Activated CD8-positive, alpha-beta memory T cell treated with anti-CD3 and anti-CD28 coated beads, Interleukin-2, amount 50 U/mL, for 24 hours (primary cell): ENCODE results near the gene E2F4.
A peak's percentile ranks its signal among the peaks of the same experiment; 100 is the strongest.

Experiments used
- DNase-seq: peaks from one replicate; pipeline ENCODE4 v3.0.0-alpha.2; 2020; ENCODE audit errors: extremely low read depth

Gene E2F4, protein sequence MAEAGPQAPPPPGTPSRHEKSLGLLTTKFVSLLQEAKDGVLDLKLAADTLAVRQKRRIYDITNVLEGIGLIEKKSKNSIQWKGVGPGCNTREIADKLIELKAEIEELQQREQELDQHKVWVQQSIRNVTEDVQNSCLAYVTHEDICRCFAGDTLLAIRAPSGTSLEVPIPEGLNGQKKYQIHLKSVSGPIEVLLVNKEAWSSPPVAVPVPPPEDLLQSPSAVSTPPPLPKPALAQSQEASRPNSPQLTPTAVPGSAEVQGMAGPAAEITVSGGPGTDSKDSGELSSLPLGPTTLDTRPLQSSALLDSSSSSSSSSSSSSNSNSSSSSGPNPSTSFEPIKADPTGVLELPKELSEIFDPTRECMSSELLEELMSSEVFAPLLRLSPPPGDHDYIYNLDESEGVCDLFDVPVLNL

DNA sequence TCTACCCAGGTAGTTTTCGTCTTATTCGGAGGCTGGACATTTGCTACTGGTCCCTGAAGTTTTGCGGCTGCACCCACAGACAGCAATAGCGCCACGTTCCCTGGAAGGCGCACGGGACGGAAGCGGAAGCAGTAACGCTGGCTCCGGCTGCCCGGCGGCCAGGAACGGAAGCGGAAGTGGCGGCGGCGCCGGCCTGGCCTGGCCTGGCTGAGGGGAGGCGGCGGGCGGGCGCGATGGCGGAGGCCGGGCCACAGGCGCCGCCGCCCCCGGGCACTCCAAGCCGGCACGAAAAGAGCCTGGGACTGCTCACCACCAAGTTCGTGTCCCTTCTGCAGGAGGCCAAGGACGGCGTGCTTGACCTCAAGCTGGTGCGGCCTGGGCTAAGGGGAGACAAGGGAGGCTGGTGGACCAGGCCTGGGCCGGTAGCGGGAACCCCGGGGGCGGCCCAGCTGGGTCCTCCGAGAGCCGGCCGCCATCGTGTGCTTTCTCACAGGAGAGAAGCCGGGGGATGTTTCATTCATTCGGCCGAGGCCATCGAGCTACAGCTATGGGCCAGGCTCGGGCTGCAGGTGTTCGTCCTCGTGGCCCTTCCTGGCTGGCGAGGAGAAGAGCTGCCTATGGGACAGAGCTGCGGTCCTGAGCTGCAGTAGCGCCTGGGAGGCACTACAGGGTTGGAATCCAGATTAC, at the start of gene E2F4:
TSS of gene E2F4 (plus strand) at position 161 of the 687 bp plus-strand sequence. CDS start at position 234, 73 bp downstream.
- peak; percentile 75 for DNase-seq

DNA sequence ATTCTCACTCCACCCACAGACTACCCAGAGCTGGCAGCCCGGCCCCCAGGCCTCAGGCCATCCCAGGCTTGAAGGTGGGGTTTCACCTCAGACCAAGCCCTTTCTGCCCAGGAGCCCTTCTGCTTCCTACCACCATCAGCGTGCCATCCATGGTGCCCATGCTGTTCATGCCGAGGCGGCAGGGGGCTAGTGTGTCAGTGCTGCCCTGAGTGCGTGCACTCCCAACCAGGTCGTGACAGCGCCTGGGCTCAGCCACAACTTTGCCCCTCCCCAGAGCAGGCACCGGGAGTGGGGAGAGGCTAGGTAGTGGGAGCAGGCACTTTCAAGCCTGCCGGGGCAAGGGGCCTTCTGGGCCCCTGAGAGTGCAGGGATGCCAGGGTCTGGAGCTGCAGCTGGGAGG, 49.6 kb upstream of the E2F4 start:
- DNase-seq: no peak

DNA sequence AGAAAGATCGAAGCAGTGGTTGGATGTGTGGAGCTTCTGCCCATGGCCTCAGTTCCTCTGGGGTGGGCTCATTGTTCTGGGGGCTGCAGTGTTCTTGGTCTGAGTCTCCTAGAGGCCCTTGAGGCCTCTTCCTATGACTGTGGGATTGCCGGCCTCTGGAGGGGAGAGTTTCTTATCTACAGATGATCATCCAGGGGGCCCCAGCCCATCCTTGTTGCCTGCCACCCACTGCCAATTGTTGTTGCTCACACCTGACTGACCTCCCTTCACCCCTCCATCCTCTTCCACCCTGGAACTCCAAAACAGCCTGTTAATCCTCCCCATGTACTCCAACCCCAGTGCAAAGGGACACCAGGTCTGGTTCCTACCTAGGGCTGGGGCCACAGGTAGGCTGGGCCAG, 47.0 kb upstream of the E2F4 start:
- no peak for DNase-seq

DNA sequence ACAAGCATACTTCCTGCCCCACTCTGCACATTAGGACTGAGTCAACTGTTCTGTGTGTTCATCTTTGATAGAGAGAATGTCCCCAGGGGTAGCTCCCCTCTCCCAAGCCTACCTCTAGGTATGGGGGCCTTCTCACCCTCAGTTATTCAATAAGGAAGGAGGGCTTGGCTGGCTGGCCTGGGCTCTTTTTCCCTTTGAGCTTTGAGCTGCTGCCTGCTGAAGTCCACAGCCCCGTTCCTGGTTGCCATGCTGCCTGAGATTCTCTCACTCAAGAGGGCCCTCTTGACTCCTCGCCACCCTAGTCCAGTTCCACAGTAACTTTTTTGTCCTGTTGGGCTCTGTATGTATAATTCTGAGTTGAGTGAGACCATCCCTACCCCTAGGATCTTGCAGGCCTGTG, 46.2 kb upstream of the E2F4 start:
- no peak for DNase-seq

DNA sequence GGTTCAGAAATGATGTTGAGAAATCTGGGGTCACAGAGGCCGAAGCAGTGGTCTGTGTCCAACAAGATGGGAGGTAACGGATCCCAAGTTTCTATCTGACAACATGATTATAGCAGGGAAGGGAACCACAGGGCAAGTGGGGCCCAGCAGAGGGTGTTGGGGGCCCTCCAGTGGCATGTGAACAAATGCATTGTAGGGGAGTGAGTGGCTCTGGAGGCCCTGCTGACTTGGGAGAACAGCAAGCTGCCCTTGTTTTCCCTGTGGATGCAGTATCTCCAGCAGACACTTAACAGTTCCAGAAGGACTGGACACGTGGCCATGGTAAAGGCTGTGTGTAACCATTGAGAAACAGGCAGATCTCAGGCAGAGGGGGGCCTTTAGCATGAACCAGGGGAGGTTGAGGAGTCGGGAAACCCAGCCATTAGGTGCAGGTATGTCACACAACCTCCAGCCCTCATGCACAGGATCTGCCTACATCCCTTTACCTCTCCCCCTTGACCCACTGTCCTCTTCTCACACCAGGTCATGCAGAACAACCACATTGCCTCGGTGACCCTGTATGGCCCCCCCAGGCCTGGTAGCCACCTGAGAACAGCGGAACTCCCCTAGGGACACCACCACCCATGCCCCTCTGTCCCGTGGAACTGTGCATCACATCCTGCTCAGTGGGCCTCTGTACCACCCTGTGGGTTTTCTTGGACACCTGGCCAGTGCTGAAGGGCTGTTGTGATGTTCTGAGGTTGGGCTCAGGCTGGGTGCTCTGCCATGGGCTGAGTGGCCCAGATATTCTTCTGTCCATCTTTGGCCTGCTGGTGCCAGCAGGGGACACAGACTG, 45.2 kb upstream of the E2F4 start:
- DNase-seq: no peak

DNA sequence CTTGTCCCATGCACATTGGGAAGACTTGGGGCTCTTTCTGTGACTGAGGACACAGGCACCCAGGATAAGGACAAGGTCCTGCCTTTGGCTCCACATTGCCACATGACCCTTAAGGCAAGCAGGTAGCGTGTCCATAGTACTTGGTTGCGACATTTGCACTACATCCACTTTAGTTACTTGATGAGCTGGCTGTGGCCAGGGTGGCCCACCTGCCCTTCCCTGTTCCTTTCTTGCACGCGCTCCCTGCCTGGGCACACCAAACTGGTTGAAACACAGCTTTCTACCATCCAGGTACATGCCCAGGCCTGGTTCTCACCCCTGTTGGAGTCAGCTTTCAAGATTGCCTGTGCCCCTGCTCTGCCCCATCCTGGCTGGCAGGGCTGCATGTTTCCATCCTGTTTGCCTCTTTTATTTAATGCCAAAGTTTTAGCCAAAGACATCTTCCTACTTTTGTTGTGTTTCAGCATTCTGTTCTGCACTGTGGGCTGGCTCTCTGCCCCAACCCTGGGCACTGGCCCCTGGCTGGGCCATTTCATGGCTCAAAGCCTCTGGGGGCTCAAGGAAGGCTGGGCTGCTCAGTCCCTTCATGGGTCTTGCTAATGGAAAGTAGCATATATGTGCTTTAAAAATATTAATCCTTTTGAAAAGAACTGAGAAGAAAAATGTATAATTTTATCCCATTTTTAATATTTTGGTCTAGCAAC, 44.4 kb upstream of the E2F4 start:
- DNase-seq: no peak

DNA sequence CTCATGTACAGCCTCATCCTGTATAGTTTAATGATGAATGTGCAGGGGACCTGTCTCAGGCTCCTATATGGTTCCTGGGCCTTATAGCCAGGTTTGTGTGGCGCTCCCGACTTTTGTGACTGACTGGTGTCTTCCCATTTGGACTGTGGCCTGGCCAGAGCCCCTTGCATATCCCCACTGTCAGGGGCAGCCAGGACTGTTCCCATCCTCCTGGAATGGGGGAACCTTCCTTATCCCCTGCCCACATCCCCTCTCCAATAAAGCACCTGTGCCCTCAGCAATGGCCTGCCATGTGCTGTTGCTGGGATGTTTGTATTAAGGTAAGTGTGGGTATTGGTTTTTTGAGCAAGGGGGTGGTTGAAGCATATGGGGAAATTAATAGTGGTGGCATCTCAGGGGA, 43.7 kb upstream of the E2F4 start:
- DNase-seq: no peak

DNA sequence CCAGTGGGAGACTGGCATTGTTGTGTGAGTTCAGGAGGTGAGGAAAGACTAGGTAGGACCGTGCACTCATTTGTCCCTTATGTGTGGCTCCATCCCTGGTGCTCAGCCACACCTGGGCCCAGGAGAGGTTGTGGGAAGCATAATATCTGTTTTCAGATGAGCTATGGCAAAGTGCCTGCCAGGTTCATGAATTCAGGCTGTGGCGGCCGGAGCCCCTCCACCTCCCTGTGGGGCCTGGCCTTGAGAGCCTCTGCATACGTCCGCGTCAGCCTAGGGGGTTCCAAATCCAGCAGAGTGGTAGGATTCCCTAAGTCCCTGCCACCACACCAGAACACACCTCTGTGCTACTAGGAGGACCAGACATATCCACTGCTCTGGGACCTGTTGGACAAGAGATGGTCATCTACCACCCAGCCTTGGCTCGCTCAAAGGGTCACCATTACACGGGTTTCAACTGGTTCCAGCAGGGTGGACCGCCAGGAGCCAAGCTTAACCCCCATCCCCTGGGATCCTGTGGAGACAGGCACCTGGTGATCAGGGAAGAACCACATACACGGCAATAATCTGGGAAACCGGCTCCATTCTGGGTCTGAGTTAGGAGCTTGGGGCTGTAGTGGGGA, 43.2 kb upstream of the E2F4 start:
- no peak for DNase-seq

DNA sequence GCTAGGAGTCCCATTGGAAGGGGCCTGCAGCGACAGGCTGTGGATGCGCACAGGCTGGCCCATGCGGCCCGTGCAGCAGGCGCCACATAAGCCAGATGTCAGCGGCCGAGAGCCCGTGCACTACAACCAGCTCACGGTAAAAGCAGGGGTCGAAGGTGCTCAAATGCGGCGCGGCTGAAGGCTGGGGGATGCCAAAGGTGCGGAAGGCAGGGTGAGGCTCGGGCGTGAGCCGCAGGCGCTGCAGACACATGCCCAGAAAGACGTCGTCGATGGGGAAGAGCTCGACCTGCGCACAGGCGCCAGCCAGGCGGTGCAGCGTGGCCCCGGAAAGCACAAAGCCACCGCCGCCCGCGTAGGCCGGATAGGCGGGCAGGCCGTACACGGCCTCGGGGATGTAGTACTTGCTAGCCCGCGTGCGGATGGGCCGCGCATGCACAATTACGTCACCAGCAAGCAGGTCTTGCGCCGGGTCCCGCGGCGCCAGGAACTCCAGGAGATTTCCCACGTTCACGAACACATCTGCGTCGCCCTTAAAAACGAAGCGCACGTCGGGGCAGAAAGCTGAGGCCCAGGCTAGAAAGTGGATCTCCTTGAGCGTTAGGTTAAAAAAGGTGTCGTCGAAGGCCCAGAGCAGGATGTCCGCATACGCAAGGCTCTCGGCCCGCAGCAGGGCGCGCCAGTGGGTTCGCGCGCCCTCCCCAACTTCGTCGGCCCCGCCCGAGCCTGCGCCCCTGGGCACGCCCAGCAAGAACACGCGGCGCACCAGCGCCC, 42.5 kb upstream of the E2F4 start:
- DNase-seq: no peak

DNA sequence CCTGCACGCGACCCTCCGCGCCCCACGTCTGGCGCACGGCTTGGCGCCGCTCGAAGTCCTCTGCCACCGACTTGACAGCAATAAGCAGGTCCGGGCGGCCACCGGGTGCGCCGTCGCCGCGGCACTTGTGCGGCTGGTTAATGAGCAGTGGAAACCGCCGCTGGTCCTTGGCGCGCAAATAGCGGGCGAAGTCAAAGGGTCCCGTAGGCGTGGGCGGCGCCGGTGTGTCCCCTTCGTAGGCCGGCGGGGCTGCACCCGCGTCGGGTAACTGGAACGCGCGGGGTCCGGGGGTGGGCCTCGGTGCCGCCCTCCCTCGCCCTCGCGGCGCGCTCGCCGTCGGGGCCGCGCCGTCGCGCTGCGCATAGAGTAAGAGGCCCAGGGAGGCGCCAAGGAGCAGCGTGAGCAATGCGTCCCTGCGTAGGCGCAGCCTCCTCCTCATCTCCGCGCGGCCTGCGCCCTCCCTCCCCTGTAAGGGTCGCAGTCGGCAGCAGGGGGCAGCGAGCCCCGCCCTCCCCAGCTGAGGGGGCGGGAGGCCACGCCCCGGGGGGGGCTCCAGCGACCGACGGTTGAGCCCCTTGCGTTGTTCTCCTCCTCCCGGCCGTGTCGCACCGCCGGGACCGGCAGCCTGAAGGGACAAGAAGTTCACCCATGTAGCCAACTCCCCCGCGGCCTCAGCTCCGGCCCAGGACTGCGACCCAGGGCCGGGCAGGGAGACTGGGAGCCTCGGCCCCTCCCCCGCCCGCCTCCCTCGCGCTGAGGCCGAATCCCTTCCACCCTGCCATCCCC, 41.7 kb upstream of the E2F4 start:
- no peak for DNase-seq

DNA sequence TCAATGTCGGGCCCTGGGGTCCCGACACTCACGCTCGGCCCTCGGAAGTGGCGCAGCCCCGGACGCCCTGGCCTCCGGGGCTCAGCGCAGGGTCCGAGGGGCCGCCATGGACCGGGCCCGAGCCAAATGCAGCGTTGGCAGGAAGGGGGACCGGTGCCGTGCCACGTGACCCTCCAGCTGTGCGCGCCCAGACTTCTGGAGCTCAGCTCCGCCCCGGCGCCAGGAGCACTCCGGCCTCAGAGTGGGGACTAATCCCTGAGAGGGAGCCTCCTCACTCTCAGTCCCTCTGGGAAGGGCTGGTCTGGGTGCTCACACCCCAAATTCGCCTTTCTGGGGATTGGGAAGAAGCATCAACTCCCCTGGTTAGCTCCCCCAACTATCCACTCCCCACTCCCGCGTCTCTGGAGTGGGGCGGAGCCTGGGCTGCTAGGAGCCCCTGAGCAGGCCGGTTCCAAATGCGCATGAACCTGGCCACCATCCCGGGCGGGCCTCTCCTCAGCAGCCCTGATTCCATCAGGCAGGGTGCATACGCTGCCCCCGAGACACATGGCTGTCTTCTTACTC, 41.0 kb upstream of the E2F4 start, which contains the start of gene B3GNT9:
TSS of gene B3GNT9 (minus strand) at position 166 of the 564 bp plus-strand sequence. CDS start 513 bp downstream, outside the sequence.
- no peak for DNase-seq

DNA sequence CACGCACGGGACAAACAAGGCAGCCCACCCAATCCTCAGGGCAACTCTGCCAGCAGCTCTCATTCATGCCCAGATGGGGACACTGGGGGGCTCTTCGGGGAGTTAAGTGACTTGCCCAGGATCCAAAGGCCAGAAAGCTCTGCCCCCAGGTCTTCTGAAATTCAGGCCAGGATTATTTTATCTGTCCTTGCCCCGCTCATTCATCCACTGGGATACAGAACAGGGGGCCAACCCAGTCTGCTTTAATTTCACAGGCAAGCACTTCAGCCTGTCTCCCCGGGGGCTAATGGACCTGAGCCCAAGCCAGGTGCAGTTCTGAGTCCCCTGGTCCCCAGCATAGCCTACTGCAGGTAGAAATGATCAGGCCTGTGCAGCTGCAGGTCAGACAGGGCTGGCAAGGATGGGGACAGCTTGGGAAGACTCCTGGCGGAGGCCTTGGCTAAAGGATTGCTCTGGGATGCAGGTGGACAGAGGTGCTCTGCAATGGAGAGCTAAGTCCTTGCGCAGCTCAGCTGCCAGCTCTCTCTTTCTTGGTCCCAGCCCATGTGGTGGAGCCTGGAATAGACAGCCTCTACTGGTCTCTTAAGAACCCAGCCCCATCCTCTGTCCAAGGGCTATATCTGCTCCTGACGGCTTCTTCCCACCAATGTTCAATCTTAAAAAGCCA, 40.4 kb upstream of the E2F4 start:
- no peak for DNase-seq

DNA sequence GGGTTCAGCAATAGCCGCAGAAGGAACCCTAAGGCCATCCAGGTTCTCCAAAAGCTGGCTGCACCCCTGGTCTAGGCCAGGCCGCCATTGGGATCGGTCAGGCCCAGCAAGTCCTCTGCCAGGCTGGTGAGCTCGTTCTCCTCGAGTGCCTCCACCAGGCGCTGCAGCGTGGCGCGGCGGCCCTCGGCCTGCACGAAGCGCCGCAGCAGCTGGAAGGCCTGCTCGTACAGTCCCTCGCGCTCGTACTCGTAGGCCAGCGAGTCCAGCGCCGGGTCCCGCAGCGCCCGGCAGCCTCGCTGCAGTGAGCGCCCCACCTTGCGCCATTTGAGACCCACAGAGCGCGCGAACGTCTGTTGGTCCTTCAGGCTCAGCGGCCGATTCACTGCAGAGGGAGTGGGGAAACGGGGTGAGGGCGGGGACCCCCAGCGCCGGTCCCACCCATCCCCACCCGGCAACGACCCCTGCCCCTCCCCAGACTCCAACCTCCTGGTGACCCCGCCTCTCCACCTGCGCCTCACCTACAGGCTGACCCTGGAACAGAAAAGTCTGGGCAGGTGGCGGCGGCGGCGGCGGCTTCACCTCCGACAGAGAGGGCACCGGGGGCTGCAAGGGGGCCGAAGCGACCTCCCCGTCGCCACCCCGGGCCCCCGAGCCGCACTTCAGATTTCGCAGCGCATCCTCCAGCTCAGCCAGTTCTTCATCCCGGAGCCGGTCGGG, 37.2 kb upstream of the E2F4 start:
- DNase-seq: no peak

DNA sequence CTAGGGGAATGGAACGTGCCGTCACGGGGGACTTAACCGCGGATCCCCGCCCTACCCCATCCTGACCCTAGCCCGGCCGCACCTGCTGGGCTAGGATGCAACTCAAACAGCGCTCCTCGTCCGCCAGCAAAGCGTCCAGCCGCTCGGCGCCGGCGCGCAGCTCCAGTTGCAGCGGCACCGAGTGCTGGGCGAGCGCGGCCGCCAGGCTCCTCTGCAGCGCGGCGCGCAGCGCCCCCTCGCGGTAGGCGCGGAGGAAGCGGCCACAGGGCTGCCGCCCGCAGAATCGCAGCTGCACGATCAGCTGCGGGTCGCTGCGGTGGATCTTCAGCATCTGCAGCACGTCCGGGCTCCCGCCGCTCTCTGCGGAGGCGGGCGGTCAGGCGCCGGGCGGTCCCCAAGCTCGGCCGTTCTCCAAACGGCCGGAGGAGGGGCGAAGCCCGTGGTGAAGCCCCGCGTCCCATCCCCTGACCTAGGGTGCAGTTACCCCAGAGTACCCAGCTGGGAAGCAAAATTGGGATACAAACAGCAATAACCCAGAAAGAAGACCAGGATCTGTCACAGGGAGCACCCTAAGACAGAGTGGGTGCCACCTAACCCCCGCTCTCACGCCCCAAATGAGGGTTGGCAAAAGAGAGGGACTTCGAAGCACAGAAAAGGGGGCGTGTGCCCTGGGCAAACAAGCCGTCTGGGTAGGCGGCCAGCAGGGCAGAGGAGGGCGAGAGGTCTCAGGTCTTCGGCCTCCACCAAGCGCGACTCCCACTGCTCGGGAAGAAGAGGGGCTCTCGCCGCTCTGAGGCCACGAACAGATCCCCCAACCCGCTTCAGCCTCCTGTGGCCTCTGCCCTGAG, 36.4 kb upstream of the E2F4 start:
- DNase-seq: no peak

DNA sequence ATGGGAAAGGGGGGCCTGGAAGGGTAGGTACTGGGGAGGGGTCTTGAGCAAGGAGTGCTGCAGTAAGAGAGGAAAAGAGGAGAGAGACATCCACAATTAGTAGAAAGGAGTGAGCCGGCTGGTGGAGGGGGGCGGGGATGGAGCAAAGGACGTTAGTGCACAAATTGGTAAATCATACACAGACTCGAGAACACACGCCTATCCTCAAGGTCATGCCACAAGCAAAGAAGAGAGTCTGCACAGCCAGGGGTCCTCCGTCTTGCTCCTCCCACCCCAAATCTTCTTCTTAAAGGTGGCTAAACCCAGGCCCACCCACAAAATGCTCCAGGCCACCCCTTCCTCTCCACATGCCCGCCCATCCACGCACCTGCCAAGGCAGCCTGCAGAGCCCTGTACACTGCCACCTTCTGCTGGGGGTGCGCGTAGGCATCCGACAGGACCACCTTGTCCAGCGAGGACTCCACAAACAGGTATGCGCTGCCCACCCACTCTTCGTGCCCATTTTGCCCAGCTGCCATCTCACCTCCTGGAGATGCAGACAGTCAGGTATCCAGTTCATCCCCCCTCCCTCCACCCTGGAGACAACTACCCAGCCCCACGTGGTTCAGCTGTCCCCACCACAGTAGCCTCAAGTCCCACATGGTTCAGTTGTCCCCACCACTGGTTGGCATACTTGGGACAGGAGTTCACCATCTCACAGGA, 35.7 kb upstream of the E2F4 start:
- DNase-seq: no peak

DNA sequence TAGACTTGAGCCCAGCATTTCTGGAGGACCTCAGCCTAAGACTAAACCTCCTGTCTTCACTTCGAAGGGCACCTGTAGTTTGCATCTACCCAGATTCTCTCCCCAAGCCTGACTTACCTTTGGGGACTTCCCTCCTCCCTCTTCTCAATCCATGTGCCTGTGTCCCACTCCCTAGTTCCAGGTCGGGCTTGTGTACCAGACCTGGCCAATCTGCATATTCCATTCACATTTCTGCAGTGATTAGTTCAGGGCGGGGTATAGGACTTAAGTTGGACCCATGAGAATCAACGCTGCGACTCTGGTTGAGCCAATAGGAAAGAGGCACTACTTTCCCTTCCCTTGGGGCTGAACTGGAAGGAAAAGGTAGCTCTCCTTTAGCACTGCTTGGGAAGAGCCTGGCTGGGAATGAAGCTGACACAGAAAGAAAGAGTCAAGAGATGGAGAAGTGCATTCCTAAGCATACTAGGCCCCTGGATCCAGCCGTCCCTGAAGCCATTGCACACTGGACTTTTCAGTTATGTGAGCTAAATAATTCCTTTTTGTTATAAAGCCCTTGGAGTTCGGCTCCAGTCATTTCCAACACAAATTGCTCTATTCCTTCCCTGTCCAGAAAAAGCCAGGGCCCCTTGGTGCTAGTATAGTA, 34.7 kb upstream of the E2F4 start:
- no peak for DNase-seq
